Lower lobe of right lung (tissue), 2 donors: ENCODE data around the gene NKX3-2. TPM values are rescaled to one million over a fixed set of nuclear protein-coding genes. Genes with fewer than 3 reads are reported as not detected.

Experiments
- ATAC-seq, 2 donors: fragments of 200-7000 bp; cut with Tn5 transposase; one replicate each; pipeline ENCODE4 v1.9.1; 2020 to 2022; ENCODE audit warnings: mild to moderate bottlenecking in 2 of 2, moderate library complexity in 2 of 2
- DNase-seq: peaks from one replicate; pipeline ENCODE4 v3.0.0-alpha.2; 2020
- H3K27ac ChIP-seq: fragments of 200-600 bp; one replicate; pipeline ENCODE4 v1.8.0; 2022
- H3K27me3 ChIP-seq: fragments of 200-600 bp; one replicate; pipeline ENCODE4 v1.8.0; 2022; ENCODE audit warnings: low read depth
- H3K36me3 ChIP-seq: fragments of 200-600 bp; one replicate; pipeline ENCODE4 v1.8.0; 2022; ENCODE audit warnings: mild to moderate bottlenecking
- H3K4me1 ChIP-seq: fragments of 200-600 bp; one replicate; pipeline ENCODE4 v1.8.0; 2022
- H3K4me3 ChIP-seq: fragments of 200-600 bp; one replicate; pipeline ENCODE4 v1.8.0; 2022; ENCODE audit warnings: mild to moderate bottlenecking
- H3K9me3 ChIP-seq: fragments of 200-600 bp; one replicate; pipeline ENCODE4 v1.8.0; 2022
- CTCF ChIP-seq: fragments of 200-600 bp; IDR thresholded peaks from one replicate; pipeline ENCODE4 v1.8.0; 2022; ENCODE audit warnings: antibody characterized with exemption, mild to moderate bottlenecking
- intact Hi-C: fragments of 100-400 bp; cut with DNase I; formaldehyde crosslinking; loops from one replicate; pipeline ENCODE4 v1.11.0; 2022
- total RNA-seq: library from RNA; stranded (reverse); fragmentation: NEBNext Ultra II Directional; extraction: Animal tissue kit (Norgen Biotek cat#: 25700); gene quantifications from one replicate; pipeline ENCODE4 v1.2.1, GENCODE V29; 2021
- donor health status: DM: no; HTN: yes; CAD: no; lungs with severe emphysema.

NKX3-2 gene
- total RNA-seq, 1 donor from 2014 or later = not detected

GRCh38 chr4:13530823-13531624, 13.3 kb downstream of the NKX3-2 start:
- intact Hi-C loops = no loop called here
- ATAC-seq = no peak

GRCh38 chr4:13529128-13529919, 15.0 kb downstream of the NKX3-2 start:
- peaks cover 98% of the 10 kb centered on the region for H3K27me3 ChIP-seq
- DNase-seq = no peak
- peaks cover 16% of the 10 kb centered on the region for H3K4me1 ChIP-seq
- TF ChIP-seq CTCF = no peak
- H3K27ac ChIP-seq = no peak overlapping the region
- H3K4me3 ChIP-seq = no peak overlapping the region
- ATAC-seq = no peak
- peaks cover 3% of the 10 kb centered on the region for H3K9me3 ChIP-seq
- H3K36me3 ChIP-seq = no peaks in the 10 kb centered on the region
- intact Hi-C loops = no loop called here

More at GRCh38 chr4:13530823-13531624, 13.3 kb downstream of the NKX3-2 start:
- H3K27ac ChIP-seq = no peak overlapping the region
- H3K4me3 ChIP-seq = no peak overlapping the region
- H3K27me3 ChIP-seq = peaks cover 98% of the 10 kb centered on the region
- H3K36me3 ChIP-seq = no peaks in the 10 kb centered on the region
- H3K9me3 ChIP-seq = no peaks in the 10 kb centered on the region
- DNase-seq = no peak
- no peak for TF ChIP-seq CTCF
- peaks cover 16% of the 10 kb centered on the region for H3K4me1 ChIP-seq

- peaks cover 16% of the 10 kb centered on the region for H3K4me1 ChIP-seq
- TF ChIP-seq CTCF = no peak
- H3K4me3 ChIP-seq = no peak overlapping the region
- H3K27ac ChIP-seq = no peak overlapping the region
- peaks cover 98% of the 10 kb centered on the region for H3K27me3 ChIP-seq
- intact Hi-C loops = no loop called here
- DNase-seq = no peak
- no peaks in the 10 kb centered on the region for H3K36me3 ChIP-seq
- ATAC-seq = no peak
- H3K9me3 ChIP-seq = peaks cover 7% of the 10 kb centered on the region
These were observed 15.5 kb downstream of the NKX3-2 start for GRCh38 chr4:13528821-13529127.

GRCh38 chr4:13527981-13528820, 16.1 kb downstream of the NKX3-2 start:
- Histone ChIP-seq H3K9me3 (peaks cover 9% of the 10 kb centered on the region), H3K4me3 (no peak overlapping the region), H3K36me3 (no peaks in the 10 kb centered on the region), H3K27ac (no peak overlapping the region), H3K4me1 (peaks cover 16% of the 10 kb centered on the region), H3K27me3 (peaks cover 98% of the 10 kb centered on the region)
- TF ChIP-seq CTCF = no peak
- DNase-seq (no peak), ATAC-seq (peak; percentile 29 to 52)
- intact Hi-C loops = no loop called here
